Hepatocyte (in vitro differentiated cells): ENCODE data around the gene HEPHL1.

ENCODE experiments used
- CTCF ChIP-seq: fragments of 200-600 bp; sonication (generic); IDR thresholded peaks from 2 replicates; pipeline ENCODE4 v1.5.1; 2016; ENCODE audit warnings: antibody characterized with exemption, mild to moderate bottlenecking; ENCODE audit not compliant: poor library complexity
- EZH2 ChIP-seq: fragments of 200-600 bp; sonication (generic); IDR thresholded peaks from 2 replicates; pipeline ENCODE4 v1.6.1; 2016; ENCODE audit warnings: antibody characterized with exemption, mild to moderate bottlenecking, borderline replicate concordance
- EZH2phosphoT487 ChIP-seq: fragments of 200-600 bp; sonication (generic); IDR thresholded peaks from one replicate; pipeline ENCODE4 v1.6.1; 2018; ENCODE audit warnings: antibody characterized with exemption, mild to moderate bottlenecking, low read depth, moderate library complexity; ENCODE audit not compliant: unreplicated experiment, severe bottlenecking

DNA sequence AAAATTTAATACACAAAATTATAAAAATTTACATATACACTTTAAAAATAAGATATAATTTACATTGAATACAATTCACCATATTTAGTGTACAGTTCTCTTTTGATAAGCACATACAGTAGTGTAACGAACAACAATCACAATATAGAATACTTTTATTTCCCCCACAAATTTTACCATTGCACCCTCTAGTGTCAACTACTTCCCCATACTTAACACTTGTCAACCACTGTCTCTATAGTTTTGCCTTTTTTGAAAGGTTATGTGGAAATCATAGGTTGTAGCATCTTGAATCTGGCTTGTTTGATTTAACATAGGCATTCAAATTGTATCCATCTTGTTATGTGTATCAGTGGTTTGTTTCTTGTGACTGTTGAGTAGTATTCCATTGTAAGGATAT, 86.2 kb downstream of the HEPHL1 start:
- TF ChIP-seq CTCF (peak; percentile 15), EZH2 (no peak), EZH2phosphoT487 (no peak)
